Kidney epithelial cell (primary cell): Measurements from ENCODE around the gene MAFB. TPM values are rescaled to one million over a fixed set of nuclear protein-coding genes. Genes with fewer than 3 reads are reported as not detected.

Experiments used
- DNase-seq: peaks from one replicate; pipeline ENCODE4 v3.0.0-alpha.2; 2010; ENCODE audit warnings: low read depth
- H3K27me3 ChIP-seq: 2 replicates; pipeline ENCODE4 v1.6.0; 2011; ENCODE audit warnings: low read length; ENCODE audit not compliant: control insufficient read depth, insufficient read depth
- H3K36me3 ChIP-seq: 2 replicates; pipeline ENCODE4 v1.5.1; 2011; ENCODE audit warnings: low read length; ENCODE audit not compliant: control insufficient read depth, insufficient read depth
- H3K4me3 ChIP-seq: 2 replicates; pipeline ENCODE4 v1.5.1; 2011; ENCODE audit warnings: low read depth, mild to moderate bottlenecking, control low read depth, low read length
- CTCF ChIP-seq: IDR thresholded peaks from 2 replicates; pipeline ENCODE4 v1.5.1; 2011; ENCODE audit warnings: mild to moderate bottlenecking, moderate library complexity, low read length, control low read depth, inconsistent platforms; ENCODE audit not compliant: insufficient read depth, poor library complexity, severe bottlenecking
- total RNA-seq: library from RNA; depleted of rRNA; stranded (reverse); fragments of >200 nt; gene quantifications from 2 replicates; pipeline ENCODE4 v1.2.3, GENCODE V29; 2015

Gene MAFB
- total RNA-seq, 1 donor from 2014 or later = 3.5 TPM

- Histone ChIP-seq H3K27me3 (peaks cover 37% of the 10 kb centered on the region), H3K36me3 (no peaks in the 10 kb centered on the region), H3K4me3 (no peak overlapping the region)
- TF ChIP-seq CTCF = no peak
- DNase-seq = no peak
Measured at GRCh38 chr20:40679184-40679583, 9.9 kb downstream of the MAFB start.

GRCh38 chr20:40678286-40678875 lies 10.7 kb downstream of the MAFB start:
- no peak for DNase-seq
- Histone ChIP-seq H3K4me3 (no peak overlapping the region), H3K27me3 (peaks cover 29% of the 10 kb centered on the region), H3K36me3 (no peaks in the 10 kb centered on the region)
- TF ChIP-seq CTCF = no peak

DNA sequence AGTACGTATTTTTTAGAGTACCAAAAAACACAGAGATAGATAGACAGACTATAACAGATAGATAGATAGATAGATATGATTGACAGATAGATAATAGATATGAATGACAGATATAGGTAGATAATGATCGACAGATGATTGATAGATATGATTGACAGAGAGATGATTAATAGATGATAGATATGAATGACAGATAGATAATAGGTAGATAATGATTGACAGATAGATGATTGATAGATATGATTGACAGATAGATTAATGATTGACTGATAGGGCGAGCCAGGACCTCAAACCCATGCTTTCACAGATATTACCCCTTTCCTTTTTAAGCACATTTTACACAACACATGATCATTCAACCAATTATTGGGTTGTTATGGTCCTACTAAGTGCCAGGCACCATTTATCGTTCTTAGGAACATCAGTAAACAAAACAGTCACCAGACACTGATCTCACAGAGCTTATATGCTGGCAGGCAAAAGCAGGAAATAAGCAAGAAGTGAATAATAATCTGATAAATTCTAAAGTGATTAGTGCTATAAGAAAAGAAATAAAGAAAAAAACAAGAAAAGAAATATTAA lies 11.6 kb downstream of the MAFB start:
- no peak overlapping the region for H3K4me3 ChIP-seq
- no peaks in the 10 kb centered on the region for H3K36me3 ChIP-seq
- H3K27me3 ChIP-seq = peaks cover 22% of the 10 kb centered on the region
- TF ChIP-seq CTCF = no peak
- DNase-seq = no peak

DNA sequence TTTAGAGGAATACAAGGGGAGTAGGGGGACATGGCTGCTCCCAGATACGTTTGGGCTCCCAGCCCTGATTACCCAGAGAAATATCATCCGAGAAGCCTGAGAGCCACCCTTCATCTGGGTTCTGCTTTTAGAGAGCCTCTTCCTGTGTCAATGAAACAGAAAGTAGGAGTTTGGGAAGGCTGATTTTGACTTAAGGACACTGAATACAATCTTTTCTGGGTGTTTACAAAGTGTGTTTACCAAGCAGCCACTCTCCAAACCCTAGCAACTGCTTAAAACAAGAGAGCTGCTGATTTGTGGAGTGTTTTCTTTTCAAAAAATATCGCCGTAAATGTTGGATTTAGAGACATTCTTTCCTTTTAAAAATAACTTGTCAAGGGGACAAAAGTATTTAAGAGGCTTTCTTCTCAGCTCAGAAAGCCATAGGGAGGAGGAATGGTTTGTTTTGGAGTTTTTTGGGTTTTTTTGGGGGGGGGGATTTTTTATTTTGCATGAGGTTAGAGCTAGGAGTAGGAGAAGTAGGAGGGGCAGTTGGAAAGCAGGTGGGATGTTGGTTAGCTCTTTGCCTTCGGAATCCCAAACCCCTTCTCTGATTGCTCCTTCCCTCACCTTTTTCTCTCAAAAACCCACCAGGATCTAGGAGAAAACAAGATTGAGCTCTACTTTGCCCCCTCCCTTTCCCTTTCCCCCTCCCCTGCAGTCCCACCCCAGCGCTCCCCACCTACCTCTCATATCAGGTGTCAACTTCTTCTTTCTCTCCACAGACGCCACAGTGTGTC lies 12.4 kb downstream of the MAFB start:
- no peak for DNase-seq
- H3K4me3 ChIP-seq = no peak overlapping the region
- H3K36me3 ChIP-seq = no peaks in the 10 kb centered on the region
- H3K27me3 ChIP-seq = peaks cover 14% of the 10 kb centered on the region
- no peak for TF ChIP-seq CTCF

- Histone ChIP-seq H3K4me3 (no peak overlapping the region), H3K36me3 (no peaks in the 10 kb centered on the region), H3K27me3 (peaks cover 9% of the 10 kb centered on the region)
- no peak for TF ChIP-seq CTCF
- no peak for DNase-seq
Measured at GRCh38 chr20:40675599-40676221, 13.3 kb downstream of the MAFB start.
